ENCODE results near the gene DYNC2LI1. TPM values are rescaled to one million over a fixed set of nuclear protein-coding genes. Genes with fewer than 3 reads are reported as not detected.

Gene DYNC2LI1
- polyA plus RNA-seq, 1 donor (not counting 4 experiments of a cell fraction or from before 2014, with no cell fraction given) = 29.9 TPM

- H3K79me2 ChIP-seq (ENCODE audit: control insufficient read depth, insufficient read depth, low read length) = peaks cover 2% of the 10 kb centered on the region
- H4K20me1 ChIP-seq (ENCODE audit: control insufficient read depth, extremely low read depth, insufficient read depth, low read length) = no peaks in the 10 kb centered on the region
- H3K36me3 ChIP-seq (ENCODE audit: control insufficient read depth in 2 of 2, extremely low read depth in 1 of 2, insufficient read depth in 2 of 2, low read length in 2 of 2) = peaks cover 1 to 4% of the 10 kb centered on the region in 2 experiments
- no peak overlapping the region for H3K9ac ChIP-seq (ENCODE audit: control insufficient read depth, extremely low read depth, insufficient read depth, low read length)
- no peak for FAIRE-seq
- H3K4me1 ChIP-seq (ENCODE audit: control insufficient read depth, extremely low read depth, insufficient read depth, low read length) = no peaks in the 10 kb centered on the region
- no peak for DNase-seq (ENCODE audit: low read depth, low spot score)
- H3K27ac ChIP-seq (ENCODE audit: control insufficient read depth, insufficient read depth, low read length) = no peak overlapping the region
- no peak overlapping the region for H3K4me3 ChIP-seq (ENCODE audit: control insufficient read depth in 2 of 3, extremely low read depth in 1 of 3, insufficient read depth in 2 of 3, low read depth in 1 of 3, low read length in 3 of 3)
- H3K9me3 ChIP-seq (ENCODE audit: control insufficient read depth, low read depth, low read length) = no peaks in the 10 kb centered on the region
- H3K4me2 ChIP-seq (ENCODE audit: control insufficient read depth, extremely low read depth, insufficient read depth, low read depth, low read length) = no peak overlapping the region
- TF ChIP-seq EZH2 (IDR thresholded peaks at IDR 0.05; ENCODE audit: low read length) (no peak), CTCF (optimal IDR thresholded peaks at IDR 0.05 in 1 of 3, IDR thresholded peaks at IDR 0.05 in 1 of 3, conservative IDR thresholded peaks at IDR 0.05 in 1 of 3; ENCODE audit: extremely low read depth in 1 of 3, insufficient read depth in 2 of 3, low read length in 3 of 3) (no peak)
- no peaks in the 10 kb centered on the region for H3K27me3 ChIP-seq (ENCODE audit: control insufficient read depth, extremely low read depth, insufficient read depth, low read length)
- dilution Hi-C loops (cut with MboI; ENCODE audit: extremely low pct_ligation_motif_present, low sequenced_read_pairs) = no loop called here
- H2AFZ ChIP-seq (ENCODE audit: control insufficient read depth, low read length) = no peak overlapping the region
- H3K9me1 ChIP-seq (ENCODE audit: control insufficient read depth, extremely low read depth, insufficient read depth, low read length) = no peaks in the 10 kb centered on the region
Observed at GRCh38 chr2:43778233-43778632, 4.4 kb downstream of the DYNC2LI1 start.

- dilution Hi-C loops (cut with MboI; ENCODE audit: extremely low pct_ligation_motif_present, low sequenced_read_pairs) = no loop called here
- Histone ChIP-seq H4K20me1 (ENCODE audit: control insufficient read depth, extremely low read depth, insufficient read depth, low read length) (no peaks in the 10 kb centered on the region), H3K4me3 (ENCODE audit: control insufficient read depth in 2 of 3, extremely low read depth in 1 of 3, insufficient read depth in 2 of 3, low read depth in 1 of 3, low read length in 3 of 3) (no peak overlapping the region), H3K27me3 (ENCODE audit: control insufficient read depth, extremely low read depth, insufficient read depth, low read length) (no peaks in the 10 kb centered on the region), H3K9me1 (ENCODE audit: control insufficient read depth, extremely low read depth, insufficient read depth, low read length) (no peaks in the 10 kb centered on the region), H3K4me2 (ENCODE audit: control insufficient read depth, extremely low read depth, insufficient read depth, low read depth, low read length) (no peak overlapping the region), H3K9ac (ENCODE audit: control insufficient read depth, extremely low read depth, insufficient read depth, low read length) (no peak overlapping the region), H3K4me1 (ENCODE audit: control insufficient read depth, extremely low read depth, insufficient read depth, low read length) (no peaks in the 10 kb centered on the region), H3K36me3 (ENCODE audit: control insufficient read depth in 2 of 2, extremely low read depth in 1 of 2, insufficient read depth in 2 of 2, low read length in 2 of 2) (peaks cover 3 to 12% of the 10 kb centered on the region in 2 experiments), H3K27ac (ENCODE audit: control insufficient read depth, insufficient read depth, low read length) (no peak overlapping the region), H3K9me3 (ENCODE audit: control insufficient read depth, low read depth, low read length) (no peaks in the 10 kb centered on the region), H2AFZ (ENCODE audit: control insufficient read depth, low read length) (no peak overlapping the region), H3K79me2 (ENCODE audit: control insufficient read depth, insufficient read depth, low read length) (no peaks in the 10 kb centered on the region)
- TF ChIP-seq EZH2 (IDR thresholded peaks at IDR 0.05; ENCODE audit: low read length) = no peak
- no peak for TF ChIP-seq CTCF (optimal IDR thresholded peaks at IDR 0.05 in 1 of 3, IDR thresholded peaks at IDR 0.05 in 1 of 3, conservative IDR thresholded peaks at IDR 0.05 in 1 of 3; ENCODE audit: extremely low read depth in 1 of 3, insufficient read depth in 2 of 3, low read length in 3 of 3)
- no peak for FAIRE-seq
- no peak for DNase-seq (ENCODE audit: low read depth, low spot score)
Observed at GRCh38 chr2:43787895-43788294, 14.1 kb downstream of the DYNC2LI1 start.
